Kidney epithelial cell (primary cell): Measurements from ENCODE around the gene STK32B. TPM values are rescaled to one million over a fixed set of nuclear protein-coding genes. Genes with fewer than 3 reads are reported as not detected.

Source experiments
- DNase-seq: peaks from one replicate; pipeline ENCODE4 v3.0.0-alpha.2; 2010; ENCODE audit warnings: low read depth
- H3K27me3 ChIP-seq: 2 replicates; pipeline ENCODE4 v1.6.0; 2011; ENCODE audit warnings: low read length; ENCODE audit not compliant: control insufficient read depth, insufficient read depth
- H3K36me3 ChIP-seq: 2 replicates; pipeline ENCODE4 v1.5.1; 2011; ENCODE audit warnings: low read length; ENCODE audit not compliant: control insufficient read depth, insufficient read depth
- H3K4me3 ChIP-seq: 2 replicates; pipeline ENCODE4 v1.5.1; 2011; ENCODE audit warnings: low read depth, mild to moderate bottlenecking, control low read depth, low read length
- total RNA-seq: library from RNA; depleted of rRNA; stranded (reverse); fragments of >200 nt; gene quantifications from 2 replicates; pipeline ENCODE4 v1.2.3, GENCODE V29; 2015
- TF ChIP-seq, protein P1 (sequence below): IDR thresholded peaks from 2 replicates; pipeline ENCODE4 v1.5.1; 2011; ENCODE audit warnings: mild to moderate bottlenecking, moderate library complexity, low read length, control low read depth, inconsistent platforms; ENCODE audit not compliant: insufficient read depth, poor library complexity, severe bottlenecking

The STK32B gene
- total RNA-seq, 1 donor from 2014 or later, result 3.6 TPM

- TF ChIP-seq, protein P1, sequence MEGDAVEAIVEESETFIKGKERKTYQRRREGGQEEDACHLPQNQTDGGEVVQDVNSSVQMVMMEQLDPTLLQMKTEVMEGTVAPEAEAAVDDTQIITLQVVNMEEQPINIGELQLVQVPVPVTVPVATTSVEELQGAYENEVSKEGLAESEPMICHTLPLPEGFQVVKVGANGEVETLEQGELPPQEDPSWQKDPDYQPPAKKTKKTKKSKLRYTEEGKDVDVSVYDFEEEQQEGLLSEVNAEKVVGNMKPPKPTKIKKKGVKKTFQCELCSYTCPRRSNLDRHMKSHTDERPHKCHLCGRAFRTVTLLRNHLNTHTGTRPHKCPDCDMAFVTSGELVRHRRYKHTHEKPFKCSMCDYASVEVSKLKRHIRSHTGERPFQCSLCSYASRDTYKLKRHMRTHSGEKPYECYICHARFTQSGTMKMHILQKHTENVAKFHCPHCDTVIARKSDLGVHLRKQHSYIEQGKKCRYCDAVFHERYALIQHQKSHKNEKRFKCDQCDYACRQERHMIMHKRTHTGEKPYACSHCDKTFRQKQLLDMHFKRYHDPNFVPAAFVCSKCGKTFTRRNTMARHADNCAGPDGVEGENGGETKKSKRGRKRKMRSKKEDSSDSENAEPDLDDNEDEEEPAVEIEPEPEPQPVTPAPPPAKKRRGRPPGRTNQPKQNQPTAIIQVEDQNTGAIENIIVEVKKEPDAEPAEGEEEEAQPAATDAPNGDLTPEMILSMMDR, result no peak
- Histone ChIP-seq H3K4me3 (no peak overlapping the region), H3K36me3 (no peaks in the 10 kb centered on the region), H3K27me3 (no peaks in the 10 kb centered on the region)
- no peak for DNase-seq
These were observed 73.6 kb downstream of the STK32B start for GRCh38 chr4:5124876-5125275.

- H3K36me3 ChIP-seq, result no peaks in the 10 kb centered on the region
- no peak overlapping the region for H3K4me3 ChIP-seq
- TF ChIP-seq, protein P1, result no peak
- H3K27me3 ChIP-seq, result no peaks in the 10 kb centered on the region
- DNase-seq, result no peak
These were observed 74.0 kb downstream of the STK32B start for GRCh38 chr4:5125321-5125720.

DNA sequence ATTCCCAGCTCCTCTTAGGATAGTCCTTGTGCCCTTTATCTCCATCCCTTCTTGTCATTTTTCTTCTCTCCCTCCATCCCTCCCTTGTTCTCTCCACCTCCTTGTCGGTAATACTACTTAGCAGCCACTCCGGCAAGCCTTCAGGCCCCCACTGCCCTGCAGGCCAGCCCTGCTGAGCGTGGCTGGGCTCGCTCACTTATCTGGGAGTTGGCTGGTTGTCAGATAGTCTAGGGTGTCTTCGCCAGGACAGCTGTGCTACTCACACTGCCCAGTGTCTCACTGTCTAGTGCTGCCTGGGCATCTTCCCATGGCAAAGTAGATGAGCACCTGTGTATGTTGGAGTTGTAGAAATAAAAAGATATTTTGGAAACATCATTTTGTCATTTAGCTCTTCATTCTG is 75.0 kb downstream of the STK32B start:
- no peaks in the 10 kb centered on the region for H3K36me3 ChIP-seq
- H3K27me3 ChIP-seq, result no peaks in the 10 kb centered on the region
- TF ChIP-seq, protein P1, result no peak
- no peak overlapping the region for H3K4me3 ChIP-seq
- DNase-seq, result no peak

DNA sequence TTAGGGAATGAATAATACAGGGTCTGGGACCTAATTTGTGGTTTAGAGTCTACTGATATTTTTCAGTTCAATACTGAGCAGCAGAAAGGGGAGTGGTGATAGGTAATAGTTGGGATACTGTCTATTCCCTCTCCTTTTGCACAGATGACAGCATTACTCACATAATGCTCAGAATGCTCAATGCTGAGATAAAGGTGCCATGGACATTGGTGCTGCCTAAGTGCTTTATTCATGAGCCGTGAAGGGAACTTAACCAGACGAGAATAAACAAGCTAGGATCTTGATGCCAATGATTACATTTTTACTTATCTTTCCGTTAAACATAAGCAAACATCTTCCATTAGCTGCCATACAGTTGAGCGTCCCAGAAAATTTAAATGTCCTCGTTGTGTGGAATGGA is 75.6 kb downstream of the STK32B start:
- TF ChIP-seq, protein P1, result no peak
- H3K27me3 ChIP-seq, result no peaks in the 10 kb centered on the region
- no peak for DNase-seq
- H3K36me3 ChIP-seq, result no peaks in the 10 kb centered on the region
- no peak overlapping the region for H3K4me3 ChIP-seq

DNA sequence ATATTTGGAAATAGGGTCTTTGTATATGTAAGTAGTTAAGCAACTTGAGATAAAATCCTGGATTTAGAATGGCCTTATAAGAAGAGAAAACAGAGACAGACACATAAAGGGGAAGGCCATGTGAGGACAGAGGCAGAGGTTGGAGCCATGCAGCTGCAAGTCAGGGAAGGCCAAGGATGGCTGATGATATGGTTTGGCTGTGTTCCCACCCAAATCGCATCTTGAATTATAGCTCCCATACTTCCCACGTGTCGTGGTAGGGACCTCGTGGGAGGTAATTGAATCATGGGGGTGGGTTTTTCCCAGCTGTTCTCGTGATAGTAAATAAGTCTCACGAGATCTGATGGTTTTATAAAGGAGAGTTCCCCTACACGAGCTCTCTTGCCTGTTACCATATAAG is 76.3 kb downstream of the STK32B start:
- Histone ChIP-seq H3K4me3 (no peak overlapping the region), H3K36me3 (no peaks in the 10 kb centered on the region), H3K27me3 (no peaks in the 10 kb centered on the region)
- TF ChIP-seq, protein P1, result no peak
- no peak for DNase-seq

GRCh38 chr4:5128569-5128968 is 77.3 kb downstream of the STK32B start:
- TF ChIP-seq, protein P1, result no peak
- Histone ChIP-seq H3K36me3 (no peaks in the 10 kb centered on the region), H3K4me3 (no peak overlapping the region), H3K27me3 (no peaks in the 10 kb centered on the region)
- no peak for DNase-seq
